Astrocyte (in vitro differentiated cells and primary cell): ENCODE data around the gene NFIA. TPM values are rescaled to one million over a fixed set of nuclear protein-coding genes. Genes with fewer than 3 reads are reported as not detected.

ENCODE experiments used
- DNase-seq: peaks from one replicate; pipeline ENCODE4 v3.0.0-alpha.2; 2010; ENCODE audit warnings: low read depth
- FAIRE-seq: peaks from 2 replicates; lab custom pipeline; 2011; peaks lifted over from hg19 to GRCh38; lab: Jason Lieb, UNC
- H2AFZ ChIP-seq: 2 replicates; pipeline ENCODE4 v1.6.0; 2012; ENCODE audit warnings: low read depth, low read length, inconsistent platforms
- H3K27ac ChIP-seq: 2 replicates; pipeline ENCODE4 v1.5.1; 2011; ENCODE audit warnings: low read depth, low read length, inconsistent platforms
- H3K27me3 ChIP-seq: 2 replicates; pipeline ENCODE4 v1.6.0; 2011; ENCODE audit warnings: low read length, inconsistent platforms; ENCODE audit not compliant: insufficient read depth
- H3K36me3 ChIP-seq: 2 replicates; pipeline ENCODE4 v1.5.1; 2011; ENCODE audit warnings: low read length, inconsistent platforms; ENCODE audit not compliant: insufficient read depth
- H3K4me1 ChIP-seq: 2 replicates; pipeline ENCODE4 v1.5.1; 2011; ENCODE audit warnings: low read length, inconsistent platforms; ENCODE audit not compliant: insufficient read depth
- H3K4me2 ChIP-seq: 2 replicates; pipeline ENCODE4 v1.6.0; 2012; ENCODE audit warnings: low read length, inconsistent platforms
- H3K4me3 ChIP-seq: 2 replicates; pipeline ENCODE4 v1.5.1; 2011; ENCODE audit warnings: low read depth, mild to moderate bottlenecking, low read length, inconsistent platforms; ENCODE audit not compliant: insufficient read depth
- H3K79me2 ChIP-seq: 2 replicates; pipeline ENCODE4 v1.6.0; 2012; ENCODE audit warnings: mild to moderate bottlenecking, low read length, inconsistent platforms; ENCODE audit not compliant: insufficient read depth
- H3K9ac ChIP-seq: 2 replicates; pipeline ENCODE4 v1.6.0; 2012; ENCODE audit warnings: mild to moderate bottlenecking, low read length, inconsistent platforms
- H3K9me3 ChIP-seq: 2 replicates; pipeline ENCODE4 v1.5.1; 2012; ENCODE audit warnings: low read depth, mild to moderate bottlenecking, low read length, inconsistent platforms; ENCODE audit not compliant: insufficient read depth
- H4K20me1 ChIP-seq: 2 replicates; pipeline ENCODE4 v1.6.0; 2012; ENCODE audit warnings: low read length, inconsistent platforms; ENCODE audit not compliant: insufficient read depth
- H3K27ac Mint-ChIP-seq: one replicate; pipeline ENCODE4 v1.8.0; 2021; ENCODE audit warnings: mild to moderate bottlenecking, mixed read lengths; ENCODE audit not compliant: unreplicated experiment
- H3K27me3 Mint-ChIP-seq: one replicate; pipeline ENCODE4 v1.8.0; 2021; ENCODE audit warnings: low read depth, mixed read lengths; ENCODE audit not compliant: unreplicated experiment
- H3K36me3 Mint-ChIP-seq: one replicate; pipeline ENCODE4 v1.8.0; 2021; ENCODE audit warnings: low read depth, mixed read lengths; ENCODE audit not compliant: unreplicated experiment
- H3K4me1 Mint-ChIP-seq: one replicate; pipeline ENCODE4 v1.8.0; 2021; ENCODE audit warnings: low read depth, mixed read lengths; ENCODE audit not compliant: unreplicated experiment
- H3K4me3 Mint-ChIP-seq: one replicate; pipeline ENCODE4 v1.8.0; 2021; ENCODE audit warnings: mild to moderate bottlenecking, moderate library complexity, mixed read lengths; ENCODE audit not compliant: unreplicated experiment
- H3K9me3 Mint-ChIP-seq: one replicate; pipeline ENCODE4 v1.8.0; 2021; ENCODE audit warnings: mild to moderate bottlenecking, mixed read lengths; ENCODE audit not compliant: unreplicated experiment
- CTCF ChIP-seq: IDR thresholded peaks from 2 replicates; pipeline ENCODE4 v1.5.1; 2011; ENCODE audit warnings: low read depth, mild to moderate bottlenecking, inconsistent platforms, low read length, moderate library complexity; ENCODE audit not compliant: insufficient read depth
- EZH2 ChIP-seq: IDR thresholded peaks from 2 replicates; pipeline ENCODE4 v1.6.1; 2012; ENCODE audit warnings: mild to moderate bottlenecking, low read length, inconsistent platforms; ENCODE audit not compliant: insufficient read depth
- total RNA-seq: library from RNA; stranded (reverse); gene quantifications from 2 replicates; pipeline ENCODE4 v1.2.1, GENCODE V29; 2021

The NFIA gene
- total RNA-seq, 1 donor from 2014 or later = 4.6 TPM

- Histone ChIP-seq H3K9ac (no peak overlapping the region), H3K79me2 (no peaks in the 10 kb centered on the region), H3K9me3 (peaks cover 5% of the 10 kb centered on the region), H2AFZ (no peak overlapping the region), H3K4me1 (no peaks in the 10 kb centered on the region), H3K4me3 (no peak overlapping the region), H3K4me2 (no peak overlapping the region), H4K20me1 (no peaks in the 10 kb centered on the region), H3K27ac (no peak overlapping the region), H3K36me3 (no peaks in the 10 kb centered on the region), H3K27me3 (peaks cover 3% of the 10 kb centered on the region)
- H3K9me3 Mint-ChIP-seq = peaks cover 3% of the 10 kb centered on the region
- H3K27ac Mint-ChIP-seq = no peak overlapping the region
- H3K36me3 Mint-ChIP-seq = no peaks in the 10 kb centered on the region
- FAIRE-seq (no peak), DNase-seq (no peak)
- no peak for TF ChIP-seq CTCF
- TF ChIP-seq EZH2 = no peak
- H3K4me3 Mint-ChIP-seq = no peak overlapping the region
- no peaks in the 10 kb centered on the region for H3K4me1 Mint-ChIP-seq
- peaks cover 3% of the 10 kb centered on the region for H3K27me3 Mint-ChIP-seq
Observed at GRCh38 chr1:61391730-61392129, 309.4 kb downstream of the NFIA start.

GRCh38 chr1:61392409-61393242 lies 310.3 kb downstream of the NFIA start:
- no peak for DNase-seq
- Histone ChIP-seq H3K79me2 (no peaks in the 10 kb centered on the region), H3K27me3 (peaks cover 3% of the 10 kb centered on the region), H3K9me3 (peaks cover 5% of the 10 kb centered on the region), H3K4me1 (no peaks in the 10 kb centered on the region), H3K27ac (no peak overlapping the region), H2AFZ (no peak overlapping the region), H3K4me2 (no peak overlapping the region), H3K9ac (no peak overlapping the region), H3K36me3 (no peaks in the 10 kb centered on the region), H4K20me1 (no peaks in the 10 kb centered on the region), H3K4me3 (no peak overlapping the region)
- FAIRE-seq = no peak
- H3K9me3 Mint-ChIP-seq = peaks cover 3% of the 10 kb centered on the region
- H3K27me3 Mint-ChIP-seq = peaks cover 3% of the 10 kb centered on the region
- H3K4me3 Mint-ChIP-seq = no peak overlapping the region
- H3K4me1 Mint-ChIP-seq = no peaks in the 10 kb centered on the region
- H3K36me3 Mint-ChIP-seq = no peaks in the 10 kb centered on the region
- H3K27ac Mint-ChIP-seq = no peak overlapping the region
- no peak for TF ChIP-seq EZH2
- no peak for TF ChIP-seq CTCF

GRCh38 chr1:61393575-61393974 lies 311.2 kb downstream of the NFIA start:
- Histone ChIP-seq H3K27me3 (peaks cover 3% of the 10 kb centered on the region), H3K79me2 (no peaks in the 10 kb centered on the region), H3K9ac (no peak overlapping the region), H3K4me2 (no peak overlapping the region), H4K20me1 (no peaks in the 10 kb centered on the region), H2AFZ (no peak overlapping the region), H3K9me3 (peaks cover 5% of the 10 kb centered on the region), H3K4me1 (no peaks in the 10 kb centered on the region), H3K4me3 (no peak overlapping the region), H3K27ac (no peak overlapping the region), H3K36me3 (no peaks in the 10 kb centered on the region)
- Mint-ChIP-seq H3K27me3 (peaks cover 3% of the 10 kb centered on the region), H3K4me1 (no peaks in the 10 kb centered on the region), H3K36me3 (no peaks in the 10 kb centered on the region), H3K4me3 (no peak overlapping the region), H3K27ac (no peak overlapping the region), H3K9me3 (peaks cover 3% of the 10 kb centered on the region)
- TF ChIP-seq CTCF (no peak), EZH2 (no peak)
- no peak for FAIRE-seq
- DNase-seq = no peak
